Neutrophil (primary cell): ENCODE data around the gene LGALS16.

Experiments used
- H3K27ac ChIP-seq: fragments of 200-600 bp; sonication (generic); 2 replicates; pipeline ENCODE4 v1.5.1; 2016; ENCODE audit warnings: mild to moderate bottlenecking, moderate library complexity
- H3K27me3 ChIP-seq: fragments of 200-600 bp; sonication (generic); 2 replicates; pipeline ENCODE4 v1.6.0; 2016; ENCODE audit warnings: mild to moderate bottlenecking
- H3K36me3 ChIP-seq: fragments of 200-600 bp; sonication (generic); 2 replicates; pipeline ENCODE4 v1.5.1; 2017
- H3K4me1 ChIP-seq, 2 experiments: fragments of 200-600 bp in 1 of 2; sonication (generic) in 1 of 2; 1 replicate in 1 of 2; 2 replicates in 1 of 2; pipeline versions ENCODE4 v1.5.1 to v1.6.1; 2013 to 2016; ENCODE audit warnings: low read depth in 1 of 2, low read length in 1 of 2, mild to moderate bottlenecking in 1 of 2, moderate library complexity in 1 of 2; ENCODE audit not compliant: control insufficient read depth in 1 of 2, insufficient read depth in 1 of 2
- H3K4me3 ChIP-seq, 2 experiments: fragments of 200-600 bp in 1 of 2; sonication (generic) in 1 of 2; 1 replicate in 1 of 2; 2 replicates in 1 of 2; pipeline ENCODE4 v1.5.1; 2013 to 2016; ENCODE audit warnings: low read depth in 1 of 2, low read length in 1 of 2, mild to moderate bottlenecking in 1 of 2, moderate library complexity in 1 of 2
- H3K9me3 ChIP-seq: fragments of 200-600 bp; sonication (generic); 2 replicates; pipeline ENCODE4 v1.5.1; 2016
- CTCF ChIP-seq: fragments of 200-600 bp; sonication (generic); IDR thresholded peaks from 2 replicates; pipeline ENCODE4 v1.5.1; 2016; ENCODE audit warnings: antibody characterized with exemption

LGALS16 gene

GRCh38 chr19:39679056-39679790 is 23.5 kb downstream of the LGALS16 start:
- no peak overlapping the region for H3K4me3 ChIP-seq
- H3K9me3 ChIP-seq = no peaks in the 10 kb centered on the region
- H3K4me1 ChIP-seq = no peaks in the 10 kb centered on the region
- no peak for TF ChIP-seq CTCF
- no peak overlapping the region for H3K27ac ChIP-seq
- peaks cover 40% of the 10 kb centered on the region for H3K27me3 ChIP-seq
- H3K36me3 ChIP-seq = no peaks in the 10 kb centered on the region

- no peak for TF ChIP-seq CTCF
- Histone ChIP-seq H3K36me3 (no peaks in the 10 kb centered on the region), H3K27me3 (peaks cover 35% of the 10 kb centered on the region), H3K4me3 (no peak overlapping the region), H3K27ac (no peak overlapping the region), H3K4me1 (no peaks in the 10 kb centered on the region), H3K9me3 (no peaks in the 10 kb centered on the region)
Measured at GRCh38 chr19:39679791-39680168, 24.1 kb downstream of the LGALS16 start.

GRCh38 chr19:39680593-39680992 is 24.9 kb downstream of the LGALS16 start:
- TF ChIP-seq CTCF = no peak
- Histone ChIP-seq H3K27ac (no peak overlapping the region), H3K9me3 (no peaks in the 10 kb centered on the region), H3K4me3 (no peak overlapping the region), H3K36me3 (no peaks in the 10 kb centered on the region), H3K4me1 (no peaks in the 10 kb centered on the region), H3K27me3 (peaks cover 26% of the 10 kb centered on the region)

GRCh38 chr19:39681416-39681815 is 25.7 kb downstream of the LGALS16 start:
- no peaks in the 10 kb centered on the region for H3K9me3 ChIP-seq
- no peak overlapping the region for H3K27ac ChIP-seq

DNA sequence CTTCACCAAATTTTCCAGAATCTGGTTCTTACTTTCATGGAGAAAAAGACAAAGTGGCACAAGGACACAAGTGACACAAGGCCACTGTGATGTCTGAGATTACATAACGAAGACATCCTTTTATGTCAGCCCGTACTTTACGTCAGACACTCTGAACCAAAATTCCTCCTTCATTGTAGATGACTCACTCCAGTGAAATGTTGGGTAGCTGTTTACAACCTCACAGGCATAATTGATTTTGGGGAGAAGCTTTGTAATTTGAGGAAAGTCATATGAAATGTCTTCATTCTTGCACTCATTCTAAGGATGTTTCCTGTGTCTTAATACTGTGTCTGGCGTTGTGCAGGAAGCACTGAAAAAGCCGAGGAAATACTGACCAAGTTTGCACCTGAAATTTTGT is 28.6 kb downstream of the LGALS16 start:
- Histone ChIP-seq H3K36me3 (no peaks in the 10 kb centered on the region), H3K27me3 (peaks cover 9% of the 10 kb centered on the region), H3K9me3 (no peaks in the 10 kb centered on the region), H3K27ac (no peak overlapping the region), H3K4me3 (no peak overlapping the region), H3K4me1 (no peaks in the 10 kb centered on the region)
- no peak for TF ChIP-seq CTCF

More at GRCh38 chr19:39681416-39681815, 25.7 kb downstream of the LGALS16 start:
- peaks cover 22% of the 10 kb centered on the region for H3K27me3 ChIP-seq
- no peaks in the 10 kb centered on the region for H3K36me3 ChIP-seq
- no peaks in the 10 kb centered on the region for H3K4me1 ChIP-seq
- H3K4me3 ChIP-seq = no peak overlapping the region
- TF ChIP-seq CTCF = no peak
